ENCODE results near the gene FGF12. TPM values are rescaled to one million over a fixed set of nuclear protein-coding genes. Genes with fewer than 3 reads are reported as not detected.

FGF12 gene
- total RNA-seq, 1 experiment from 2014 or later: 0.51 TPM

DNA sequence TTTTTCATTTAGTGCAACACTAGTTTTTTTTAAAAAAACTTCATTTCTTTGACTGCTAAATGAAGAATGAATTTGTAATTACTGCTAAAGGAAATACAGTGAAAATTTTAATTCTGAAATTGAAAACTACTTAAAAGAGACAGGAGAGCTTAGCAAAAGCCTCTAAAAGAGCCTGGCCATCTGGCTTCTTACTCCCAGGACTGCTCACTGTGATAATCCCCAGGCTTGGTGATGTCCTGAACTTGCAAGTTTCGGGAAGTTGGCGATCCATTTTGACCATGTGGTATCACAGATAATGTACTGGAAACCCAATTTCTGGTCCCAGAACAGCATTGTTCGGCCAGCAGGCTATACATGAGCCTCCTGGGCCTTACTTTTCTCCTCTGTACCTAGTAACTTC, 292.1 kb downstream of the FGF12 start:
- Histone ChIP-seq H3K4me1 (ENCODE audit: control insufficient read depth, insufficient read depth, low read length) (no peaks in the 10 kb centered on the region), H3K27ac (ENCODE audit: low read length) (no peak overlapping the region), H3K4me3 (ENCODE audit: low read depth in 2 of 2, low read length in 2 of 2) (no peak overlapping the region), H3K9me3 (ENCODE audit: control insufficient read depth, insufficient read depth, low read depth, low read length) (no peaks in the 10 kb centered on the region), H3K36me3 (ENCODE audit: control insufficient read depth, insufficient read depth, low read length) (no peaks in the 10 kb centered on the region), H3K27me3 (ENCODE audit: control insufficient read depth, insufficient read depth, low read length) (no peaks in the 10 kb centered on the region)
- BruUV-seq (replicated peaks): no TSS peak
- ChIA-PET POLR2A (no interaction called here), CTCF (no interaction called here)
- no peak for TF ChIP-seq TCF7L2 (IDR thresholded peaks at IDR 0.05; ENCODE audit: low read depth, low read length)
- no peak for TF ChIP-seq SIN3A (IDR thresholded peaks at IDR 0.05; ENCODE audit: borderline replicate concordance, insufficient read depth, low read depth, low read length)
- TF ChIP-seq REST (IDR thresholded peaks at IDR 0.05; ENCODE audit: insufficient read depth in 1 of 2, low read depth in 2 of 2, low read length in 1 of 2): no peak
- no peak for TF ChIP-seq POLR2AphosphoS5 (IDR thresholded peaks at IDR 0.05; ENCODE audit: low read depth, low read length)
- TF ChIP-seq CTCF (IDR thresholded peaks at IDR 0.05): no peak
- no peak for DNase-seq (ENCODE audit: low read depth, low spot score)
- intact Hi-C loops (cut with micrococcal nuclease; ENCODE audit: unreplicated experiment) (no loop called here), in situ Hi-C loops (cut with HindIII; ENCODE audit: low pct_unique_long_range_greater_than_20kb, low sequenced_read_pairs) (no loop called here)
- ATAC-seq: no peak

GRCh38 chr3:192434186-192434585, 293.2 kb downstream of the FGF12 start:
- in situ Hi-C loops (cut with HindIII; ENCODE audit: low pct_unique_long_range_greater_than_20kb, low sequenced_read_pairs): no loop called here
- Histone ChIP-seq H3K27me3 (ENCODE audit: control insufficient read depth, insufficient read depth, low read length) (no peaks in the 10 kb centered on the region), H3K9me3 (ENCODE audit: control insufficient read depth, insufficient read depth, low read depth, low read length) (no peaks in the 10 kb centered on the region), H3K4me3 (ENCODE audit: low read depth in 2 of 2, low read length in 2 of 2) (no peak overlapping the region), H3K36me3 (ENCODE audit: control insufficient read depth, insufficient read depth, low read length) (no peaks in the 10 kb centered on the region), H3K4me1 (ENCODE audit: control insufficient read depth, insufficient read depth, low read length) (no peaks in the 10 kb centered on the region), H3K27ac (ENCODE audit: low read length) (no peak overlapping the region)
- POLR2A ChIA-PET: interaction anchor here (0.6 kb wide), 1 partner anchor 8 kb away, joined by 5 read pairs; no protein-coding TSS in a partner anchor
- TF ChIP-seq TCF7L2 (IDR thresholded peaks at IDR 0.05; ENCODE audit: low read depth, low read length) (no peak), REST (IDR thresholded peaks at IDR 0.05; ENCODE audit: insufficient read depth in 1 of 2, low read depth in 2 of 2, low read length in 1 of 2) (no peak), POLR2AphosphoS5 (IDR thresholded peaks at IDR 0.05; ENCODE audit: low read depth, low read length) (no peak), SIN3A (IDR thresholded peaks at IDR 0.05; ENCODE audit: borderline replicate concordance, insufficient read depth, low read depth, low read length) (no peak), CTCF (IDR thresholded peaks at IDR 0.05) (no peak)
- intact Hi-C loops (cut with micrococcal nuclease; ENCODE audit: unreplicated experiment): no loop called here
- CTCF ChIA-PET: interaction anchor here (0.6 kb wide), 1 partner anchor 13 kb away, joined by 3 read pairs; no protein-coding TSS in a partner anchor
- BruUV-seq (replicated peaks): no TSS peak
- DNase-seq (ENCODE audit: low read depth, low spot score): no peak
- ATAC-seq: no peak

All from Panc1 (cell line).